HCT116 (cell line): ENCODE measurements around the gene FAM20B.

ENCODE experiments used
- CTCF ChIP-seq, 3 experiments: fragments of 200-600 bp in 1 of 3; sonication (generic) in 1 of 3; IDR thresholded peaks in 2 of 3; conservative IDR thresholded peaks in 1 of 3; 2 replicates each; pipeline ENCODE4 v1.5.1; 2012 to 2017; ENCODE audit warnings: low read depth in 2 of 3, low read length in 2 of 3, antibody characterized with exemption in 1 of 3, borderline replicate concordance in 1 of 3, control low read depth in 1 of 3, mild to moderate bottlenecking in 1 of 3, mixed read lengths in 1 of 3, mixed run types in 1 of 3, moderate library complexity in 1 of 3; ENCODE audit not compliant: insufficient read depth in 1 of 3
- EZH2phosphoT487 ChIP-seq: fragments of 200-600 bp; IDR thresholded peaks from 2 replicates; pipeline ENCODE4 v1.6.1; 2018; ENCODE audit warnings: antibody characterized with exemption, borderline replicate concordance
- REST ChIP-seq: IDR thresholded peaks from 2 replicates; pipeline ENCODE4 v1.6.1; 2012; ENCODE audit warnings: low read depth
- SP1 ChIP-seq: IDR thresholded peaks from 2 replicates; pipeline ENCODE4 v1.6.1; 2012; ENCODE audit warnings: low read depth
- YY1 ChIP-seq: IDR thresholded peaks from 2 replicates; pipeline ENCODE4 v1.6.1; 2011; ENCODE audit warnings: low read length, low read depth, moderate library complexity, mild to moderate bottlenecking; ENCODE audit not compliant: insufficient replicate concordance; ENCODE audit errors: extremely low read depth
- ZFX ChIP-seq: fragments of 450-650 bp; IDR thresholded peaks from 2 replicates; pipeline ENCODE4 v1.6.1; 2017

- TF ChIP-seq CTCF (IDR thresholded peaks at IDR 0.05 in 2 of 3, conservative IDR thresholded peaks at IDR 0.05 in 1 of 3; ENCODE audit: borderline replicate concordance in 1 of 3, insufficient read depth in 1 of 3, low read depth in 2 of 3, low read length in 2 of 3): no peak
- no peak for TF ChIP-seq YY1
- TF ChIP-seq EZH2phosphoT487: no peak
- no peak for TF ChIP-seq SP1
- TF ChIP-seq REST: no peak
- TF ChIP-seq ZFX: no peak
Measured at GRCh38 chr1:179048339-179049124, 22.8 kb downstream of the FAM20B start.
